Medulla oblongata (tissue), 1 donor: Measurements from ENCODE around the gene KDM3B.
"Not testable (repeated sequence)": the region's sequence is repeated elsewhere in the genome, so short reads cannot be mapped to it uniquely, and the experiment has no call there.

Experiments
- DNase-seq: peaks from one replicate; pipeline ENCODE4 v3.0.0-alpha.2; 2015; ENCODE audit errors: extremely low spot score

KDM3B gene

GRCh38 chr5:138352071-138352721 lies at the start of gene KDM3B:
Gene KDM3B, plus strand, starts transcription at chr5:138352685. Its CDS starts 111 bp downstream, at chr5:138352796.
- DNase-seq, result peak; percentile 70

GRCh38 chr5:138303372-138303771 lies 49.1 kb upstream of the KDM3B start:
- DNase-seq, result no peak

GRCh38 chr5:138305797-138306196 lies 46.7 kb upstream of the KDM3B start:
- peak; percentile 11 for DNase-seq

- DNase-seq, result no peak
These were observed 36.7 kb upstream of the KDM3B start for GRCh38 chr5:138315751-138316278.

GRCh38 chr5:138316355-138316754 lies 36.1 kb upstream of the KDM3B start:
- DNase-seq, result no peak

GRCh38 chr5:138318211-138318610 lies 34.3 kb upstream of the KDM3B start:
- not testable (repeated sequence) for DNase-seq

GRCh38 chr5:138330813-138331448 lies 21.6 kb upstream of the KDM3B start:
- DNase-seq, result no peak

- peak; percentile 99 for DNase-seq
These were observed 20.8 kb upstream of the KDM3B start, which contains the start of gene CDC25C for GRCh38 chr5:138331449-138332368. Gene CDC25C, minus strand, starts transcription at chr5:138331804. Its CDS starts 624 bp downstream, at chr5:138331180.

- no peak for DNase-seq
These were observed 17.5 kb upstream of the KDM3B start for GRCh38 chr5:138334867-138335447.

GRCh38 chr5:138336952-138337684 lies 15.4 kb upstream of the KDM3B start:
- DNase-seq, result peak; percentile 93

GRCh38 chr5:138337685-138338410 lies 14.6 kb upstream of the KDM3B start, which contains the start of gene FAM53C:
Gene FAM53C, plus strand, starts transcription at chr5:138338266. Its CDS starts 3,070 bp downstream, at chr5:138341336.
- DNase-seq, result peak; percentile 96

- no peak for DNase-seq
These were observed 13.9 kb upstream of the KDM3B start for GRCh38 chr5:138338411-138339090.

- peak; percentile 50 for DNase-seq
These were observed 13.4 kb upstream of the KDM3B start for GRCh38 chr5:138339091-138339456.

- DNase-seq, result peak; percentile 31
These were observed 13.0 kb upstream of the KDM3B start for GRCh38 chr5:138339464-138339863.

GRCh38 chr5:138340008-138340407 lies 12.5 kb upstream of the KDM3B start:
- no peak for DNase-seq

- DNase-seq, result no peak
These were observed 7.4 kb upstream of the KDM3B start for GRCh38 chr5:138344887-138345622.

- no peak for DNase-seq
These were observed 5.6 kb upstream of the KDM3B start for GRCh38 chr5:138346889-138347288.

GRCh38 chr5:138349852-138350562 lies 2.5 kb upstream of the KDM3B start:
- no peak for DNase-seq
